HEK293 (cell line): ENCODE results near the gene ACVRL1.
A peak's percentile ranks its signal among the peaks of the same experiment; 100 is the strongest.

Experiments
- CTCF ChIA-PET: fragments of 350-600 bp; formaldehyde crosslinking; extraction: SDS; loops from one replicate; lab custom pipeline; 2021; ENCODE audit warnings: antibody characterized with exemption; lab: Yijun Ruan, JAX
- POLR2A ChIA-PET: fragments of 300-600 bp; formaldehyde crosslinking; extraction: SDS; loops from one replicate; lab custom pipeline; 2020; ENCODE audit warnings: antibody characterized with exemption, inconsistent platforms; lab: Yijun Ruan, JAX
- H3K27ac ChIP-seq: fragments of 200-500 bp; sonication (Bioruptor generic); 2 replicates; pipeline ENCODE4 v1.5.1; 2014; ENCODE audit warnings: low read depth, low read length, control low read depth, inconsistent platforms; ENCODE audit errors: extremely low read depth
- H3K36me3 ChIP-seq, 2 experiments: fragments of 200-500 bp in 1 of 2; sonication (Bioruptor generic) in 1 of 2; 1 replicate in 1 of 2; 2 replicates in 1 of 2; pipeline ENCODE4 v1.5.1; 2014 to 2017; ENCODE audit warnings: inconsistent platforms in 2 of 2, low read length in 2 of 2; ENCODE audit not compliant: control insufficient read depth in 2 of 2, insufficient read depth in 1 of 2
- H3K4me1 ChIP-seq: fragments of 200-500 bp; sonication (Bioruptor generic); 2 replicates; pipeline ENCODE4 v1.5.1; 2014; ENCODE audit warnings: mild to moderate bottlenecking, low read length, inconsistent platforms; ENCODE audit not compliant: control insufficient read depth, insufficient read depth
- H3K4me3 ChIP-seq: 2 replicates; pipeline ENCODE4 v1.5.1; 2011; ENCODE audit warnings: low read depth, mild to moderate bottlenecking, control low read depth, low read length, moderate library complexity
- H3K9me3 ChIP-seq: fragments of 200-500 bp; sonication (Bioruptor generic); 2 replicates; pipeline ENCODE4 v1.5.1; 2014; ENCODE audit warnings: low read depth, low read length, inconsistent platforms; ENCODE audit not compliant: control insufficient read depth, insufficient read depth
- EGR2 ChIP-seq: fragments of 450-650 bp; formaldehyde crosslinking; IDR thresholded peaks from 2 replicates; pipeline ENCODE4 v1.5.1; 2016; ENCODE audit warnings: low read depth, missing biosample characterization, missing genetic modification characterization
- IKZF3 ChIP-seq: fragments of 450-650 bp; IDR thresholded peaks from 2 replicates; pipeline ENCODE4 v1.5.0; 2018; ENCODE audit warnings: missing biosample characterization, mild to moderate bottlenecking, missing genetic modification characterization, moderate library complexity
- KLF1 ChIP-seq: fragments of 450-650 bp; formaldehyde crosslinking; IDR thresholded peaks from 2 replicates; pipeline ENCODE4 v1.5.1; 2016; ENCODE audit warnings: missing biosample characterization, missing genetic modification characterization
- KLF8 ChIP-seq: fragments of 450-650 bp; formaldehyde crosslinking; IDR thresholded peaks from 2 replicates; pipeline ENCODE4 v1.5.1; 2016; ENCODE audit warnings: missing biosample characterization, missing genetic modification characterization
- KLF9 ChIP-seq: fragments of 450-650 bp; formaldehyde crosslinking; IDR thresholded peaks from 2 replicates; pipeline ENCODE4 v1.5.1; 2016; ENCODE audit warnings: missing biosample characterization, missing genetic modification characterization, low read depth
- SP2 ChIP-seq: fragments of 450-650 bp; formaldehyde crosslinking; IDR thresholded peaks from 2 replicates; pipeline ENCODE4 v1.5.1; 2016; ENCODE audit warnings: missing biosample characterization, missing genetic modification characterization
- WT1 ChIP-seq: fragments of 450-650 bp; formaldehyde crosslinking; IDR thresholded peaks from 2 replicates; pipeline ENCODE4 v1.5.1; 2016; ENCODE audit warnings: missing biosample characterization, missing genetic modification characterization
- ZBTB20 ChIP-seq: fragments of 450-650 bp; formaldehyde crosslinking; IDR thresholded peaks from 2 replicates; pipeline ENCODE4 v1.5.1; 2016; ENCODE audit warnings: missing biosample characterization, missing genetic modification characterization
- ZBTB48 ChIP-seq: fragments of 450-650 bp; formaldehyde crosslinking; IDR thresholded peaks from 2 replicates; pipeline ENCODE4 v1.5.1; 2016; ENCODE audit warnings: missing biosample characterization, missing genetic modification characterization
- ZBTB7A ChIP-seq: fragments of 450-650 bp; formaldehyde crosslinking; IDR thresholded peaks from 2 replicates; pipeline ENCODE4 v1.5.1; 2016; ENCODE audit warnings: low read depth, missing biosample characterization, missing genetic modification characterization
- ZFP41 ChIP-seq: fragments of 450-650 bp; formaldehyde crosslinking; IDR thresholded peaks from 2 replicates; pipeline ENCODE4 v1.5.1; 2016; ENCODE audit warnings: missing biosample characterization, missing genetic modification characterization, borderline replicate concordance
- ZNF114 ChIP-seq: fragments of 450-650 bp; formaldehyde crosslinking; IDR thresholded peaks from 2 replicates; pipeline ENCODE4 v1.5.0; 2017; ENCODE audit warnings: missing biosample characterization, missing genetic modification characterization
- ZNF146 ChIP-seq: fragments of 450-650 bp; formaldehyde crosslinking; IDR thresholded peaks from 2 replicates; pipeline ENCODE4 v1.5.1; 2016; ENCODE audit warnings: missing biosample characterization, missing genetic modification characterization
- ZNF202 ChIP-seq: fragments of 450-650 bp; formaldehyde crosslinking; IDR thresholded peaks from 2 replicates; pipeline ENCODE4 v1.5.1; 2016; ENCODE audit warnings: missing biosample characterization, missing genetic modification characterization, borderline replicate concordance
- ZNF335 ChIP-seq: fragments of 450-650 bp; formaldehyde crosslinking; conservative IDR thresholded peaks from 2 replicates; pipeline ENCODE4 v1.5.1; 2016; ENCODE audit warnings: missing biosample characterization, missing genetic modification characterization
- ZNF354C ChIP-seq: fragments of 450-650 bp; formaldehyde crosslinking; IDR thresholded peaks from 2 replicates; pipeline ENCODE4 v1.5.1; 2016; ENCODE audit warnings: missing biosample characterization, missing genetic modification characterization, low read depth, borderline replicate concordance
- ZNF423 ChIP-seq: fragments of 450-650 bp; formaldehyde crosslinking; IDR thresholded peaks from 2 replicates; pipeline ENCODE4 v1.5.1; 2016; ENCODE audit warnings: missing biosample characterization, missing genetic modification characterization
- ZNF433 ChIP-seq: fragments of 450-650 bp; formaldehyde crosslinking; IDR thresholded peaks from 2 replicates; pipeline ENCODE4 v1.5.1; 2016; ENCODE audit warnings: missing biosample characterization, missing genetic modification characterization, low read depth
- ZNF501 ChIP-seq: fragments of 450-650 bp; formaldehyde crosslinking; IDR thresholded peaks from 2 replicates; pipeline ENCODE4 v1.5.1; 2016; ENCODE audit warnings: missing biosample characterization, missing genetic modification characterization
- ZNF600 ChIP-seq: fragments of 450-650 bp; formaldehyde crosslinking; IDR thresholded peaks from 2 replicates; pipeline ENCODE4 v1.5.1; 2016; ENCODE audit warnings: missing biosample characterization, missing genetic modification characterization
- ZNF623 ChIP-seq: fragments of 450-650 bp; formaldehyde crosslinking; IDR thresholded peaks from 2 replicates; pipeline ENCODE4 v1.5.1; 2016; ENCODE audit warnings: missing biosample characterization, missing genetic modification characterization
- ZNF660 ChIP-seq: fragments of 450-650 bp; IDR thresholded peaks from 2 replicates; pipeline ENCODE4 v1.5.1; 2018; ENCODE audit warnings: missing biosample characterization, mild to moderate bottlenecking, missing genetic modification characterization
- ZNF776 ChIP-seq: fragments of 450-650 bp; formaldehyde crosslinking; IDR thresholded peaks from 2 replicates; pipeline ENCODE4 v1.5.0; 2017; ENCODE audit warnings: missing biosample characterization, missing genetic modification characterization, borderline replicate concordance
- TF ChIP-seq, protein P1 (sequence below): fragments of 450-650 bp; formaldehyde crosslinking; IDR thresholded peaks from 2 replicates; pipeline ENCODE4 v1.5.1; 2016; ENCODE audit warnings: missing biosample characterization, missing genetic modification characterization
- TF ChIP-seq, protein P2 (sequence below): fragments of 450-650 bp; formaldehyde crosslinking; IDR thresholded peaks from 2 replicates; pipeline ENCODE4 v1.5.1; 2017; ENCODE audit warnings: missing biosample characterization, missing genetic modification characterization
- TF ChIP-seq, protein P3 (sequence below): fragments of 450-650 bp; formaldehyde crosslinking; IDR thresholded peaks from 2 replicates; pipeline ENCODE4 v1.5.1; 2016; ENCODE audit warnings: missing biosample characterization, missing genetic modification characterization
- TF ChIP-seq, protein P4 (sequence below): fragments of 450-650 bp; formaldehyde crosslinking; IDR thresholded peaks from 2 replicates; pipeline ENCODE4 v1.5.1; 2016; ENCODE audit warnings: missing biosample characterization, missing genetic modification characterization

Gene ACVRL1

DNA sequence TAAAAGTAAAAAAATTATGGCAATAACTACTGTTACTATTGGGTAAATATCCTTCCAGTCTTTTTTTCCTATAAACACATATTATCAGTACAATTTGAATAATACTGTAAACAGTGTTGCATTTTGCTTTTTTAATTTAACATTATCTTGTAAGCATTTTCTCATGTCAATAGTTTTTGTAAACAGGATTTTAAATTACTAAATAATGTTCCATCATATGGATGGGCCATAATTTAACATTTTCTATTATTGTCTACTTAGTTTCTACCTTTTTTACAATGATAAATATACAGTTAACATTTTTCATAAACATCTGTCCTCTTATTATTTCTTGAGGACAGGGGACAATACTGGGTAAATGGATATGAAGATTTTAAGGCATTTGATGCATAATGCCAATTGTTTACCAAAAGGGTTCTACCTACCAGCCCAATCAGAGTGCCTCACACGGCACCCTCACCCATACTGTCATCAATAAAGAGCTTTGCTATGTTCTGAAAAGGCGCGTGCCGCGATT, 43.4 kb downstream of the ACVRL1 start:
- TF ChIP-seq ZNF202 (tag by site-specific recombination) (no peak), ZNF335 (peak; percentile 83)
- H3K36me3 ChIP-seq = no peaks in the 10 kb centered on the region
- peak overlapping the region; percentile 7; the same call in 1 of the 2 replicates for H3K27ac ChIP-seq
- ChIA-PET CTCF (interaction anchor here (1.0 to 3.5 kb wide), 4 partner anchors 20 to 39 kb away, joined by 3 to 19 read pairs (median 5); no protein-coding TSS in a partner anchor), POLR2A (no interaction called here)
- H3K9me3 ChIP-seq = no peaks in the 10 kb centered on the region
- H3K4me3 ChIP-seq = peak overlapping the region; percentile 57
- peaks cover 13% of the 10 kb centered on the region for H3K4me1 ChIP-seq

DNA sequence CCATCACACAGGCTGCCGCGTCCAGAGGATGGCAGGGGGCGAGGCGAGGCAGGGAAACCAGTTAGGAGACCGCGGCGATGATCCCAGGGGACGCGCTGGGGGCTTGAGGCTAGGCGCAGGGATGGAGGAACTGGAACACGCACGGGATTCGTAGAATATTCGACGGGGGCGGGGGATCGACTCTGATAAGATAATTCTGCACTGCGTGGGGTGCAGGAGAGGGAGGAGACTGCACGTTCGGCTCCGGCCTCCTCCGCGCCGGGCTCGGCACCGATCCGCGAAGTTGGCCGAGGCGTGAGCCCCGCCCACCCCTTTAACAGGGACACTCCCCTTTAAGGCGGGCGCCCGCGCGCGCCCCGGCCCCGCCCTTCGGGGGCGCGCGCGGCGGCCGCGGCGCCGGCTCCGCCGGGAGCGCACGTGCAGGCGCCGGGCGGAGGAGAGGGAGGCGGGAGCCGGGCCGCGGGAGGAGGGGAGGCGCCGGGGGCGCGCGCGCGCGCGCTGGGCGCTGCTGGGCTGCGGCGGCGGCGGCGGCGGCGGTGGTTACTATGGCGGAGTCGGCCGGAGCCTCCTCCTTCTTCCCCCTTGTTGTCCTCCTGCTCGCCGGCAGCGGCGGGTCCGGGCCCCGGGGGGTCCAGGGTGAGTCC, 44.0 kb downstream of the ACVRL1 start, which contains the start of gene ACVR1B:
Gene ACVR1B, plus strand, starts transcription at position 501 of the 644 bp plus-strand sequence. Its CDS starts 45 bp downstream, at position 546.
- Histone ChIP-seq H3K4me3 (peak within 1 kb of the TSS; percentile 92), H3K27ac (peak within 1 kb of the TSS; percentile 78; the same call in 1 of the 2 replicates), H3K36me3 (no peaks in the 10 kb centered on the region), H3K4me1 (peaks cover 13% of the 10 kb centered on the region), H3K9me3 (no peaks in the 10 kb centered on the region)
- ChIA-PET CTCF (interaction anchor here (1.0 to 3.5 kb wide), 3 partner anchors 19 to 39 kb away, joined by 3 to 19 read pairs (median 4); no protein-coding TSS in a partner anchor), POLR2A (no interaction called here)
- TF ChIP-seq KLF8 (tag by site-specific recombination) (0 out of 2 replicates have a peak, but pooled peaks have one; percentile 62), ZNF501 (tag by site-specific recombination) (peak; percentile 39; the same call in 1 of the 2 replicates), ZFP41 (no peak), ZNF433 (tag by site-specific recombination) (no peak), ZBTB48 (tag by site-specific recombination) (peak; percentile 92), ZNF600 (tag by site-specific recombination) (peak; percentile 100), KLF9 (peak; percentile 86), ZNF776 (tag by site-specific recombination) (no peak), EGR2 (tag by site-specific recombination) (peak; percentile 91), WT1 (tag by site-specific recombination) (0 out of 2 replicates have a peak, but pooled peaks have one; percentile 21), KLF1 (peak; percentile 75), SP2 (tag by site-specific recombination) (peak; percentile 81), ZNF423 (tag by site-specific recombination) (peak; percentile 88), IKZF3 (tag by site-specific recombination) (peak; percentile 25; the same call in 1 of the 2 replicates), ZBTB7A (tag by site-specific recombination) (no peak), ZBTB20 (0 out of 2 replicates have a peak, but pooled peaks have one; percentile 27), ZNF623 (no peak), ZNF354C (no peak), ZNF660 (peak; percentile 66), ZNF146 (tag by site-specific recombination) (no peak), ZNF114 (tag by site-specific recombination) (no peak)
- TF ChIP-seq, protein P1, sequence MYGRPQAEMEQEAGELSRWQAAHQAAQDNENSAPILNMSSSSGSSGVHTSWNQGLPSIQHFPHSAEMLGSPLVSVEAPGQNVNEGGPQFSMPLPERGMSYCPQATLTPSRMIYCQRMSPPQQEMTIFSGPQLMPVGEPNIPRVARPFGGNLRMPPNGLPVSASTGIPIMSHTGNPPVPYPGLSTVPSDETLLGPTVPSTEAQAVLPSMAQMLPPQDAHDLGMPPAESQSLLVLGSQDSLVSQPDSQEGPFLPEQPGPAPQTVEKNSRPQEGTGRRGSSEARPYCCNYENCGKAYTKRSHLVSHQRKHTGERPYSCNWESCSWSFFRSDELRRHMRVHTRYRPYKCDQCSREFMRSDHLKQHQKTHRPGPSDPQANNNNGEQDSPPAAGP = 0 out of 2 replicates have a peak, but pooled peaks have one; percentile 18
- TF ChIP-seq, protein P2, sequence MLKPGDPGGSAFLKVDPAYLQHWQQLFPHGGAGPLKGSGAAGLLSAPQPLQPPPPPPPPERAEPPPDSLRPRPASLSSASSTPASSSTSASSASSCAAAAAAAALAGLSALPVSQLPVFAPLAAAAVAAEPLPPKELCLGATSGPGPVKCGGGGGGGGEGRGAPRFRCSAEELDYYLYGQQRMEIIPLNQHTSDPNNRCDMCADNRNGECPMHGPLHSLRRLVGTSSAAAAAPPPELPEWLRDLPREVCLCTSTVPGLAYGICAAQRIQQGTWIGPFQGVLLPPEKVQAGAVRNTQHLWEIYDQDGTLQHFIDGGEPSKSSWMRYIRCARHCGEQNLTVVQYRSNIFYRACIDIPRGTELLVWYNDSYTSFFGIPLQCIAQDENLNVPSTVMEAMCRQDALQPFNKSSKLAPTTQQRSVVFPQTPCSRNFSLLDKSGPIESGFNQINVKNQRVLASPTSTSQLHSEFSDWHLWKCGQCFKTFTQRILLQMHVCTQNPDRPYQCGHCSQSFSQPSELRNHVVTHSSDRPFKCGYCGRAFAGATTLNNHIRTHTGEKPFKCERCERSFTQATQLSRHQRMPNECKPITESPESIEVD (tag by site-specific recombination) = no peak
- TF ChIP-seq, protein P3, sequence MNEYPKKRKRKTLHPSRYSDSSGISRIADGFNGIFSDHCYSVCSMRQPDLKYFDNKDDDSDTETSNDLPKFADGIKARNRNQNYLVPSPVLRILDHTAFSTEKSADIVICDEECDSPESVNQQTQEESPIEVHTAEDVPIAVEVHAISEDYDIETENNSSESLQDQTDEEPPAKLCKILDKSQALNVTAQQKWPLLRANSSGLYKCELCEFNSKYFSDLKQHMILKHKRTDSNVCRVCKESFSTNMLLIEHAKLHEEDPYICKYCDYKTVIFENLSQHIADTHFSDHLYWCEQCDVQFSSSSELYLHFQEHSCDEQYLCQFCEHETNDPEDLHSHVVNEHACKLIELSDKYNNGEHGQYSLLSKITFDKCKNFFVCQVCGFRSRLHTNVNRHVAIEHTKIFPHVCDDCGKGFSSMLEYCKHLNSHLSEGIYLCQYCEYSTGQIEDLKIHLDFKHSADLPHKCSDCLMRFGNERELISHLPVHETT (tag by site-specific recombination) = no peak
- TF ChIP-seq, protein P4, sequence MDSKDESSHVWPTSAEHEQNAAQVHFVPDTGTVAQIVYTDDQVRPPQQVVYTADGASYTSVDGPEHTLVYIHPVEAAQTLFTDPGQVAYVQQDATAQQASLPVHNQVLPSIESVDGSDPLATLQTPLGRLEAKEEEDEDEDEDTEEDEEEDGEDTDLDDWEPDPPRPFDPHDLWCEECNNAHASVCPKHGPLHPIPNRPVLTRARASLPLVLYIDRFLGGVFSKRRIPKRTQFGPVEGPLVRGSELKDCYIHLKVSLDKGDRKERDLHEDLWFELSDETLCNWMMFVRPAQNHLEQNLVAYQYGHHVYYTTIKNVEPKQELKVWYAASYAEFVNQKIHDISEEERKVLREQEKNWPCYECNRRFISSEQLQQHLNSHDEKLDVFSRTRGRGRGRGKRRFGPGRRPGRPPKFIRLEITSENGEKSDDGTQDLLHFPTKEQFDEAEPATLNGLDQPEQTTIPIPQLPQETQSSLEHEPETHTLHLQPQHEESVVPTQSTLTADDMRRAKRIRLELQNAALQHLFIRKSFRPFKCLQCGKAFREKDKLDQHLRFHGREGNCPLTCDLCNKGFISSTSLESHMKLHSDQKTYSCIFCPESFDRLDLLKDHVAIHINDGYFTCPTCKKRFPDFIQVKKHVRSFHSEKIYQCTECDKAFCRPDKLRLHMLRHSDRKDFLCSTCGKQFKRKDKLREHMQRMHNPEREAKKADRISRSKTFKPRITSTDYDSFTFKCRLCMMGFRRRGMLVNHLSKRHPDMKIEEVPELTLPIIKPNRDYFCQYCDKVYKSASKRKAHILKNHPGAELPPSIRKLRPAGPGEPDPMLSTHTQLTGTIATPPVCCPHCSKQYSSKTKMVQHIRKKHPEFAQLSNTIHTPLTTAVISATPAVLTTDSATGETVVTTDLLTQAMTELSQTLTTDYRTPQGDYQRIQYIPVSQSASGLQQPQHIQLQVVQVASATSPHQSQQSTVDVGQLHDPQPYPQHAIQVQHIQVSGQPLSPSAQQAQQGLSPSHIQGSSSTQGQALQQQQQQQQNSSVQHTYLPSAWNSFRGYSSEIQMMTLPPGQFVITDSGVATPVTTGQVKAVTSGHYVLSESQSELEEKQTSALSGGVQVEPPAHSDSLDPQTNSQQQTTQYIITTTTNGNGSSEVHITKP (tag by site-specific recombination) = peak; percentile 54
